DND-41 (cell line): ENCODE measurements around the gene SLC28A3.

Experiments
- ATAC-seq: fragments of 200-7000 bp; cut with Tn5 transposase; 3 replicates; pipeline ENCODE4 v1.9.1; 2021; ENCODE audit warnings: low read depth; ENCODE audit not compliant: insufficient read depth
- DNase-seq: peaks from one replicate; pipeline ENCODE4 v3.0.0-alpha.2; 2020
- H2AFZ ChIP-seq: 2 replicates; pipeline ENCODE4 v1.6.0; 2012; ENCODE audit warnings: low read depth, low read length
- H3K27ac ChIP-seq: 2 replicates; pipeline ENCODE4 v1.5.1; 2012; ENCODE audit warnings: low read length, inconsistent platforms
- H3K27me3 ChIP-seq: fragments of 200-600 bp; sonication (generic); 2 replicates; pipeline ENCODE4 v1.6.0; 2012; ENCODE audit warnings: low read length, mild to moderate bottlenecking, inconsistent platforms; ENCODE audit not compliant: insufficient read depth, poor library complexity
- H3K36me3 ChIP-seq: 2 replicates; pipeline ENCODE4 v1.5.1; 2012; ENCODE audit warnings: low read length, inconsistent platforms; ENCODE audit not compliant: insufficient read depth
- H3K4me1 ChIP-seq: 2 replicates; pipeline ENCODE4 v1.5.1; 2012; ENCODE audit warnings: mild to moderate bottlenecking, low read length; ENCODE audit not compliant: insufficient read depth
- H3K4me2 ChIP-seq: 2 replicates; pipeline ENCODE4 v1.6.0; 2012; ENCODE audit warnings: mild to moderate bottlenecking, moderate library complexity, low read length, inconsistent platforms; ENCODE audit not compliant: insufficient read depth
- H3K4me3 ChIP-seq, 2 experiments: fragments of 200-600 bp in 1 of 2; shearing (Covaris generic) in 1 of 2; 2 replicates each; pipeline ENCODE4 v1.5.1; 2012 to 2016; ENCODE audit warnings: inconsistent platforms in 2 of 2, low read length in 2 of 2, mild to moderate bottlenecking in 2 of 2, low read depth in 1 of 2, moderate library complexity in 1 of 2
- H3K79me2 ChIP-seq: 2 replicates; pipeline ENCODE4 v1.6.0; 2012; ENCODE audit warnings: low read length, inconsistent platforms; ENCODE audit not compliant: insufficient read depth
- H3K9ac ChIP-seq: 2 replicates; pipeline ENCODE4 v1.6.0; 2012; ENCODE audit warnings: low read depth, mild to moderate bottlenecking, inconsistent platforms, low read length, moderate library complexity
- H3K9me3 ChIP-seq: 2 replicates; pipeline ENCODE4 v1.5.1; 2012; ENCODE audit warnings: low read length, moderate library complexity, mild to moderate bottlenecking, inconsistent platforms; ENCODE audit not compliant: insufficient read depth, severe bottlenecking
- H4K20me1 ChIP-seq: 2 replicates; pipeline ENCODE4 v1.6.0; 2012; ENCODE audit warnings: low read length; ENCODE audit not compliant: insufficient read depth
- CTCF ChIP-seq: IDR thresholded peaks from 2 replicates; pipeline ENCODE4 v1.5.1; 2012; ENCODE audit warnings: borderline replicate concordance, low read length, moderate library complexity, mild to moderate bottlenecking; ENCODE audit not compliant: poor library complexity, severe bottlenecking; ENCODE audit errors: extremely low read depth
- EZH2 ChIP-seq: IDR thresholded peaks from 3 replicates; pipeline ENCODE4 v1.6.1; 2012; ENCODE audit warnings: borderline replicate concordance, low read depth, mild to moderate bottlenecking, moderate library complexity, low read length, inconsistent platforms; ENCODE audit not compliant: severe bottlenecking

The SLC28A3 gene

GRCh38 chr9:84270847-84271530, 69.6 kb downstream of the SLC28A3 start:
- H3K9ac ChIP-seq = no peak overlapping the region
- H3K36me3 ChIP-seq = no peaks in the 10 kb centered on the region
- H3K27me3 ChIP-seq = peaks cover 11% of the 10 kb centered on the region
- TF ChIP-seq CTCF (no peak), EZH2 (no peak)
- H3K4me2 ChIP-seq = no peak overlapping the region
- DNase-seq (no peak), ATAC-seq (no peak)
- no peaks in the 10 kb centered on the region for H4K20me1 ChIP-seq
- no peaks in the 10 kb centered on the region for H3K4me1 ChIP-seq
- no peaks in the 10 kb centered on the region for H3K79me2 ChIP-seq
- H3K27ac ChIP-seq = no peak overlapping the region
- no peak overlapping the region for H2AFZ ChIP-seq
- no peak overlapping the region for H3K4me3 ChIP-seq
- H3K9me3 ChIP-seq = no peaks in the 10 kb centered on the region

- H3K4me1 ChIP-seq = no peaks in the 10 kb centered on the region
- no peaks in the 10 kb centered on the region for H3K36me3 ChIP-seq
- no peak overlapping the region for H3K9ac ChIP-seq
- no peaks in the 10 kb centered on the region for H3K79me2 ChIP-seq
- H3K27ac ChIP-seq = no peak overlapping the region
- H2AFZ ChIP-seq = no peak overlapping the region
- no peak overlapping the region for H3K4me2 ChIP-seq
- TF ChIP-seq EZH2 (no peak), CTCF (no peak)
- no peak overlapping the region for H3K4me3 ChIP-seq
- ATAC-seq (no peak), DNase-seq (no peak)
- H3K27me3 ChIP-seq = peaks cover 4% of the 10 kb centered on the region
- no peaks in the 10 kb centered on the region for H3K9me3 ChIP-seq
- H4K20me1 ChIP-seq = no peaks in the 10 kb centered on the region
These were observed 74.4 kb downstream of the SLC28A3 start for GRCh38 chr9:84266087-84266561.

GRCh38 chr9:84264307-84265029, 76.1 kb downstream of the SLC28A3 start:
- Histone ChIP-seq H3K27me3 (peaks cover 4% of the 10 kb centered on the region), H2AFZ (no peak overlapping the region), H3K4me1 (no peaks in the 10 kb centered on the region), H4K20me1 (no peaks in the 10 kb centered on the region), H3K79me2 (no peaks in the 10 kb centered on the region), H3K4me3 (no peak overlapping the region), H3K9me3 (no peaks in the 10 kb centered on the region), H3K4me2 (no peak overlapping the region), H3K27ac (no peak overlapping the region), H3K9ac (no peak overlapping the region), H3K36me3 (no peaks in the 10 kb centered on the region)
- ATAC-seq = no peak
- no peak for DNase-seq
- TF ChIP-seq CTCF (no peak), EZH2 (no peak)
